Measurements from ENCODE around the gene PRAF2. TPM values are rescaled to one million over a fixed set of nuclear protein-coding genes. Genes with fewer than 3 reads are reported as not detected.

The PRAF2 gene
- total and polyA plus RNA-seq, 11 donors: 8.0 to 24.0 (median 11.4) TPM

DNA sequence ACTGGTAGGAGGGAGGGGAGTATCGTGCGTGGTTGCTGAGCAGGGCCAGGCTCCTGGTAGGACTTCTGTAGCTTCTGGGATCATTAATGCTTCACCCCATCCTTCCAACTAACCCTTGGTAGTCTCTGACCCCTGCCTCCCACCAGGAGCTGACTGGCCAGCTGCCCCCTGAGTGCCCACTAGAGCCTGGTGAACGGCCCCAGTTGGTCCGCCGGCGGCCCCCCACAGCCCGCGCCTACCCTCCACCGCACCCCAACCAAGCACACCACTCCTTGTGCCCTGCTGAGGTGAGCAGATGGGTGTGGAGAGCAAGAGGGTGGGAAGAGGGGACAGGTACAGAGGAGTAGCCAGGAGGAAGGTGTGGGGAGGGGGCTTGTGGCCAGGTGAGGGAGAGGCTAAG, 10.1 kb downstream of the PRAF2 start:
- Histone ChIP-seq H3K4me1 (no peaks in the 10 kb centered on the region), H3K4me3 (no peak overlapping the region), H3K27me3 (no peaks in the 10 kb centered on the region), H3K36me3 (no peaks in the 10 kb centered on the region), H3K9me3 (no peaks in the 10 kb centered on the region), H3K27ac (no peak overlapping the region)
- no peak for TF ChIP-seq POLR2A (IDR thresholded peaks at IDR 0.05)
- TF ChIP-seq, protein P1, sequence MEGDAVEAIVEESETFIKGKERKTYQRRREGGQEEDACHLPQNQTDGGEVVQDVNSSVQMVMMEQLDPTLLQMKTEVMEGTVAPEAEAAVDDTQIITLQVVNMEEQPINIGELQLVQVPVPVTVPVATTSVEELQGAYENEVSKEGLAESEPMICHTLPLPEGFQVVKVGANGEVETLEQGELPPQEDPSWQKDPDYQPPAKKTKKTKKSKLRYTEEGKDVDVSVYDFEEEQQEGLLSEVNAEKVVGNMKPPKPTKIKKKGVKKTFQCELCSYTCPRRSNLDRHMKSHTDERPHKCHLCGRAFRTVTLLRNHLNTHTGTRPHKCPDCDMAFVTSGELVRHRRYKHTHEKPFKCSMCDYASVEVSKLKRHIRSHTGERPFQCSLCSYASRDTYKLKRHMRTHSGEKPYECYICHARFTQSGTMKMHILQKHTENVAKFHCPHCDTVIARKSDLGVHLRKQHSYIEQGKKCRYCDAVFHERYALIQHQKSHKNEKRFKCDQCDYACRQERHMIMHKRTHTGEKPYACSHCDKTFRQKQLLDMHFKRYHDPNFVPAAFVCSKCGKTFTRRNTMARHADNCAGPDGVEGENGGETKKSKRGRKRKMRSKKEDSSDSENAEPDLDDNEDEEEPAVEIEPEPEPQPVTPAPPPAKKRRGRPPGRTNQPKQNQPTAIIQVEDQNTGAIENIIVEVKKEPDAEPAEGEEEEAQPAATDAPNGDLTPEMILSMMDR (IDR thresholded peaks at IDR 0.05): no peak
- intact Hi-C loops (cut with DNase I): no loop called here
- 94 to 97% (median 96%) methylated on average over 9 of the region's 9 CpGs for WGBS, 4 donors
- DNase-seq (no peak), ATAC-seq (no peak)

DNA sequence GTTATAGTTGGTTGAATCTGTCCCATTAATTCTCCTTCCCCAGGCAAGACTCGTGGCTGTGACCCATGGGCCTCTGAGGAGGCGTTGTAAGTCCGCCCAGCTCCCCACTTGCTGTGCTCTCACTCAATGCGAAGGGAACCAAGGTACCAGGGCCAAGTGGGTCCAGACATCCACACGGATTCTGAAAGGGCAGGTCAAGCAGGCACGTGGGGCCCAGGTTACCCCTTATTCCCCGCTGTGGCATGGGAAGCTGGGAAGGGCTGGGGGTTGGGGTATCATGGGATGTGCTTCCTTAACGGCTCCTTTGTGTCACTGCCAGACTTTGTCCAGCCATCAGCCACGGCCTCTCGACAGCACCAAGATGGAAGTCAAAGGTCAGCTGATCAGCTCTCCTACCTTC, 11.9 kb downstream of the PRAF2 start:
- no peak overlapping the region for H3K4me3 ChIP-seq
- WGBS, 4 donors: 81 to 85% (median 82%) methylated on average over 8 to 10 of the region's 10 CpGs
- no peaks in the 10 kb centered on the region for H3K36me3 ChIP-seq
- DNase-seq (no peak), ATAC-seq (no peak)
- H3K27me3 ChIP-seq: no peaks in the 10 kb centered on the region
- H3K27ac ChIP-seq: no peak overlapping the region
- intact Hi-C loops (cut with DNase I): no loop called here
- H3K4me1 ChIP-seq: no peaks in the 10 kb centered on the region
- TF ChIP-seq, protein P1 (IDR thresholded peaks at IDR 0.05): no peak
- TF ChIP-seq POLR2A (IDR thresholded peaks at IDR 0.05): no peak
- no peaks in the 10 kb centered on the region for H3K9me3 ChIP-seq

GRCh38 chrX:49061490-49061889, 12.3 kb downstream of the PRAF2 start:
- TF ChIP-seq, protein P1 (IDR thresholded peaks at IDR 0.05): no peak
- TF ChIP-seq POLR2A (IDR thresholded peaks at IDR 0.05): no peak
- DNase-seq (no peak), ATAC-seq (no peak)
- Histone ChIP-seq H3K36me3 (no peaks in the 10 kb centered on the region), H3K9me3 (no peaks in the 10 kb centered on the region), H3K4me3 (no peak overlapping the region), H3K4me1 (no peaks in the 10 kb centered on the region), H3K27me3 (no peaks in the 10 kb centered on the region), H3K27ac (no peak overlapping the region)
- 66 to 76% (median 72%) methylated on average over 6 to 7 of the region's 7 CpGs for WGBS, 4 donors
- intact Hi-C loops (cut with DNase I): no loop called here

DNA sequence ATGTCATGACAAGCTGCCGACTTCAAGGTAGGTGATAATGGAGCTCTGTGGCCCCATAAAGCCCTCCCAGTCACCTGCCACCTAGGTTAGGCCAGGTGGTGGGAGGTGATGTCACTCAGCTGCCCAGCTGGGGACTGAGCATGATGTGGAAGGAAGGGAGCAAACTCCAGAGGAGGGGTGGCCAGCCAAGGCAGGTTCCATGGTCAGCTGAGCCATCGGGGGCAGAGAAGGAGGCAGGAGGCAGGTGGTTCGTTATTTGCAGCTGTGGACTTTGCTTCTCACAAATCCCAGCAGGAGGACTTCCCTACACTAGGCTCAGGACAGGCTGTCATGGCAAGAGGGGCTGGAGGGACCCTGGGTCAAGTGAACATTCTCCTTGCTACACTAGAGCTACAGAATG, 12.9 kb downstream of the PRAF2 start:
- WGBS, 4 donors: 68 to 88% (median 80%) methylated on average over 2 to 3 of the region's 3 CpGs
- Histone ChIP-seq H3K27ac (no peak overlapping the region), H3K9me3 (no peaks in the 10 kb centered on the region), H3K36me3 (no peaks in the 10 kb centered on the region), H3K27me3 (no peaks in the 10 kb centered on the region), H3K4me1 (no peaks in the 10 kb centered on the region), H3K4me3 (no peak overlapping the region)
- intact Hi-C loops (cut with DNase I): no loop called here
- no peak for ATAC-seq
- no peak for DNase-seq
- TF ChIP-seq POLR2A (IDR thresholded peaks at IDR 0.05): no peak
- TF ChIP-seq, protein P1 (IDR thresholded peaks at IDR 0.05): no peak
